H9 (cell line): ENCODE results near the gene AGMO. TPM values are rescaled to one million over a fixed set of nuclear protein-coding genes. Genes with fewer than 3 reads are reported as not detected.

Experiments used
- DNase-seq: peaks from one replicate; pipeline ENCODE4 v3.0.0-alpha.2; 2017
- H2AFZ ChIP-seq: one replicate; pipeline ENCODE4 v1.6.1; 2013; ENCODE audit warnings: mild to moderate bottlenecking, low read length, control low read depth, moderate library complexity
- H2AK5ac ChIP-seq: 2 replicates; pipeline ENCODE4 v1.6.1; 2013; ENCODE audit warnings: low read length, control low read depth, mixed read lengths; ENCODE audit not compliant: insufficient read length
- H2BK120ac ChIP-seq: one replicate; pipeline ENCODE4 v1.6.1; 2013; ENCODE audit warnings: low read depth, mild to moderate bottlenecking, low read length, control low read depth, inconsistent platforms; ENCODE audit not compliant: poor library complexity, severe bottlenecking
- H2BK12ac ChIP-seq: 2 replicates; pipeline ENCODE4 v1.6.1; 2013; ENCODE audit warnings: low read length, control low read depth, mixed read lengths, low read depth; ENCODE audit not compliant: insufficient read length
- H2BK15ac ChIP-seq: 2 replicates; pipeline ENCODE4 v1.6.1; 2013; ENCODE audit warnings: low read depth, low read length, control low read depth
- H2BK20ac ChIP-seq: one replicate; pipeline ENCODE4 v1.6.1; 2013; ENCODE audit warnings: low read depth, mild to moderate bottlenecking, low read length, control low read depth, inconsistent platforms; ENCODE audit not compliant: poor library complexity, severe bottlenecking
- H2BK5ac ChIP-seq: 2 replicates; pipeline ENCODE4 v1.6.1; 2013; ENCODE audit warnings: low read length, control low read depth, mixed read lengths; ENCODE audit not compliant: insufficient read length
- H3K14ac ChIP-seq: 2 replicates; pipeline ENCODE4 v1.6.1; 2013; ENCODE audit warnings: low read length, control low read depth; ENCODE audit not compliant: insufficient read depth
- H3K18ac ChIP-seq: 2 replicates; pipeline ENCODE4 v1.6.1; 2013; ENCODE audit warnings: low read depth, mild to moderate bottlenecking, mixed read lengths, low read length, control low read depth; ENCODE audit not compliant: insufficient read length
- H3K23ac ChIP-seq: 2 replicates; pipeline ENCODE4 v1.6.1; 2013; ENCODE audit warnings: low read length, control low read depth, mixed read lengths, low read depth; ENCODE audit not compliant: insufficient read length
- H3K23me2 ChIP-seq: 2 replicates; pipeline ENCODE4 v1.6.1; 2013; ENCODE audit warnings: low read depth, mild to moderate bottlenecking, mixed read lengths, low read length, control low read depth; ENCODE audit not compliant: insufficient read length, poor library complexity, severe bottlenecking
- H3K27ac ChIP-seq: 2 replicates; pipeline ENCODE4 v1.5.1; 2013; ENCODE audit warnings: low read length, control low read depth, mixed read lengths, low read depth; ENCODE audit not compliant: insufficient read length
- H3K27me3 ChIP-seq: 2 replicates; pipeline ENCODE4 v1.6.1; 2013; ENCODE audit warnings: low read length, control low read depth, inconsistent platforms; ENCODE audit not compliant: insufficient read depth
- H3K4ac ChIP-seq: 2 replicates; pipeline ENCODE4 v1.6.1; 2013; ENCODE audit warnings: low read depth, mild to moderate bottlenecking, control low read depth, inconsistent platforms, low read length, moderate library complexity
- H3K4me1 ChIP-seq: 2 replicates; pipeline ENCODE4 v1.6.1; 2013; ENCODE audit warnings: low read length, control low read depth, inconsistent platforms; ENCODE audit not compliant: insufficient read depth
- H3K4me2 ChIP-seq: 2 replicates; pipeline ENCODE4 v1.6.1; 2013; ENCODE audit warnings: low read length, control low read depth, mixed read lengths; ENCODE audit not compliant: insufficient read length, insufficient read depth
- H3K56ac ChIP-seq: 2 replicates; pipeline ENCODE4 v1.6.1; 2013; ENCODE audit warnings: low read depth, mild to moderate bottlenecking, mixed read lengths, low read length, control low read depth; ENCODE audit not compliant: insufficient read length
- H3K79me1 ChIP-seq: 2 replicates; pipeline ENCODE4 v1.6.1; 2013; ENCODE audit warnings: low read depth, mild to moderate bottlenecking, moderate library complexity, low read length, control low read depth, inconsistent platforms; ENCODE audit not compliant: insufficient read depth, poor library complexity, severe bottlenecking
- H3K79me2 ChIP-seq: 2 replicates; pipeline ENCODE4 v1.6.1; 2013; ENCODE audit warnings: low read length, control low read depth, inconsistent platforms; ENCODE audit not compliant: insufficient read depth
- H3K9ac ChIP-seq: 2 replicates; pipeline ENCODE4 v1.6.1; 2013; ENCODE audit warnings: low read length, control low read depth, mixed read lengths; ENCODE audit not compliant: insufficient read length; ENCODE audit errors: extremely low read depth
- H3K9me3 ChIP-seq: one replicate; pipeline ENCODE4 v1.6.1; 2013; ENCODE audit warnings: low read depth, low read length, inconsistent platforms; ENCODE audit not compliant: control insufficient read depth
- H3T11ph ChIP-seq: one replicate; pipeline ENCODE4 v1.6.1; 2013; ENCODE audit warnings: mild to moderate bottlenecking, low read length, control low read depth, inconsistent platforms
- H4K20me1 ChIP-seq: one replicate; pipeline ENCODE4 v1.6.1; 2013; ENCODE audit not compliant: control insufficient read depth, insufficient read length, insufficient read depth
- H4K5ac ChIP-seq: 2 replicates; pipeline ENCODE4 v1.6.1; 2013; ENCODE audit warnings: low read depth, mild to moderate bottlenecking, mixed read lengths, low read length, control low read depth; ENCODE audit not compliant: insufficient read length
- H4K8ac ChIP-seq: replicated peaks from 2 replicates; pipeline ENCODE4 v1.6.1; 2013; ENCODE audit warnings: low read length, control low read depth, mixed read lengths, low read depth; ENCODE audit not compliant: insufficient read length
- H4K91ac ChIP-seq: 2 replicates; pipeline ENCODE4 v1.6.1; 2013; ENCODE audit warnings: low read depth, mild to moderate bottlenecking, moderate library complexity, mixed read lengths, low read length, control low read depth; ENCODE audit not compliant: insufficient read length
- H3K27ac Mint-ChIP-seq, 3 experiments: 2 replicates in 2 of 3; 3 replicates in 1 of 3; pipeline ENCODE4 v1.8.0; 2020 to 2021; ENCODE audit warnings: mixed read lengths in 3 of 3, mild to moderate bottlenecking in 1 of 3, moderate library complexity in 1 of 3
- H3K27me3 Mint-ChIP-seq: 2 replicates; pipeline ENCODE4 v1.8.0; 2021; ENCODE audit warnings: low read depth, mild to moderate bottlenecking, moderate library complexity, mixed read lengths
- H3K36me3 Mint-ChIP-seq, 3 experiments: 2 replicates in 2 of 3; 3 replicates in 1 of 3; pipeline ENCODE4 v1.8.0; 2020 to 2021; ENCODE audit warnings: low read depth in 3 of 3, mixed read lengths in 3 of 3; ENCODE audit not compliant: insufficient read depth in 1 of 3
- H3K4me1 Mint-ChIP-seq, 2 experiments: 2 replicates each; pipeline ENCODE4 v1.8.0; 2020; ENCODE audit warnings: mixed read lengths in 2 of 2
- H3K4me3 Mint-ChIP-seq, 2 experiments: 2 replicates in 1 of 2; 3 replicates in 1 of 2; pipeline ENCODE4 v1.8.0; 2020 to 2021; ENCODE audit warnings: mild to moderate bottlenecking in 2 of 2, mixed read lengths in 2 of 2, moderate library complexity in 1 of 2
- H3K9me3 Mint-ChIP-seq, 2 experiments: 2 replicates in 1 of 2; 3 replicates in 1 of 2; pipeline ENCODE4 v1.8.0; 2020; ENCODE audit warnings: mild to moderate bottlenecking in 2 of 2, mixed read lengths in 2 of 2, moderate library complexity in 1 of 2
- WGBS: extraction: QIAGEN DNeasy Blood & Tissue Kit; methylation state at CpG from one replicate; pipeline ENCODE4 v1.1.7; 2013; ENCODE audit warnings: missing lambda C conversion rate, low lambda C conversion rate, mixed read lengths; ENCODE audit not compliant: insufficient read length; ENCODE audit errors: extremely low coverage; 5-methylcytosine and 5-hydroxymethylcytosine counted together
- total RNA-seq: library from RNA; stranded (reverse); gene quantifications from 2 replicates; pipeline ENCODE4 v1.2.1, GENCODE V29; 2021
- TF ChIP-seq, protein P1 (sequence below): fragments of 200-600 bp; sonication (generic); conservative IDR thresholded peaks from 3 replicates; pipeline ENCODE4 v1.8.0; 2021; ENCODE audit warnings: antibody characterized with exemption, mild to moderate bottlenecking

The AGMO gene
- total RNA-seq, 1 experiment from 2014 or later: 0.70 TPM

- Histone ChIP-seq H3K79me2 (no peaks in the 10 kb centered on the region), H3K56ac (no peak overlapping the region), H2BK120ac (no peak overlapping the region), H3K14ac (no peak overlapping the region), H3K4ac (no peak overlapping the region), H3K4me2 (no peak overlapping the region), H4K5ac (no peak overlapping the region), H3K23ac (no peak overlapping the region), H3K27ac (no peak overlapping the region), H3T11ph (no peak overlapping the region), H2BK15ac (no peak overlapping the region), H4K20me1 (no peaks in the 10 kb centered on the region), H4K8ac (no peak overlapping the region), H2BK12ac (no peak overlapping the region), H2AFZ (no peak overlapping the region), H2AK5ac (no peak overlapping the region), H3K79me1 (no peaks in the 10 kb centered on the region), H4K91ac (no peak overlapping the region), H3K4me1 (no peaks in the 10 kb centered on the region), H2BK20ac (no peak overlapping the region), H3K23me2 (no peaks in the 10 kb centered on the region), H3K9ac (no peak overlapping the region), H3K9me3 (no peaks in the 10 kb centered on the region), H3K18ac (no peak overlapping the region), H3K27me3 (no peaks in the 10 kb centered on the region), H2BK5ac (no peak overlapping the region)
- Mint-ChIP-seq H3K9me3 (no peaks in the 10 kb centered on the region), H3K27me3 (no peaks in the 10 kb centered on the region), H3K4me1 (no peaks in the 10 kb centered on the region), H3K4me3 (no peak overlapping the region), H3K36me3 (no peaks in the 10 kb centered on the region), H3K27ac (no peak overlapping the region)
- DNase-seq: no peak
- WGBS: no CpG with 5 or more reads among the region's 2 CpGs
- TF ChIP-seq, protein P1, sequence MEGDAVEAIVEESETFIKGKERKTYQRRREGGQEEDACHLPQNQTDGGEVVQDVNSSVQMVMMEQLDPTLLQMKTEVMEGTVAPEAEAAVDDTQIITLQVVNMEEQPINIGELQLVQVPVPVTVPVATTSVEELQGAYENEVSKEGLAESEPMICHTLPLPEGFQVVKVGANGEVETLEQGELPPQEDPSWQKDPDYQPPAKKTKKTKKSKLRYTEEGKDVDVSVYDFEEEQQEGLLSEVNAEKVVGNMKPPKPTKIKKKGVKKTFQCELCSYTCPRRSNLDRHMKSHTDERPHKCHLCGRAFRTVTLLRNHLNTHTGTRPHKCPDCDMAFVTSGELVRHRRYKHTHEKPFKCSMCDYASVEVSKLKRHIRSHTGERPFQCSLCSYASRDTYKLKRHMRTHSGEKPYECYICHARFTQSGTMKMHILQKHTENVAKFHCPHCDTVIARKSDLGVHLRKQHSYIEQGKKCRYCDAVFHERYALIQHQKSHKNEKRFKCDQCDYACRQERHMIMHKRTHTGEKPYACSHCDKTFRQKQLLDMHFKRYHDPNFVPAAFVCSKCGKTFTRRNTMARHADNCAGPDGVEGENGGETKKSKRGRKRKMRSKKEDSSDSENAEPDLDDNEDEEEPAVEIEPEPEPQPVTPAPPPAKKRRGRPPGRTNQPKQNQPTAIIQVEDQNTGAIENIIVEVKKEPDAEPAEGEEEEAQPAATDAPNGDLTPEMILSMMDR: no peak
Measured at GRCh38 chr7:15446722-15447121, 115.1 kb downstream of the AGMO start.
